ENCODE results near the gene FAM98C. TPM values are rescaled to one million over a fixed set of nuclear protein-coding genes. Genes with fewer than 3 reads are reported as not detected.

FAM98C gene
- polyA plus RNA-seq, 1 donor (not counting 4 experiments of a cell fraction or from before 2014, with no cell fraction given), result 5.8 TPM

DNA sequence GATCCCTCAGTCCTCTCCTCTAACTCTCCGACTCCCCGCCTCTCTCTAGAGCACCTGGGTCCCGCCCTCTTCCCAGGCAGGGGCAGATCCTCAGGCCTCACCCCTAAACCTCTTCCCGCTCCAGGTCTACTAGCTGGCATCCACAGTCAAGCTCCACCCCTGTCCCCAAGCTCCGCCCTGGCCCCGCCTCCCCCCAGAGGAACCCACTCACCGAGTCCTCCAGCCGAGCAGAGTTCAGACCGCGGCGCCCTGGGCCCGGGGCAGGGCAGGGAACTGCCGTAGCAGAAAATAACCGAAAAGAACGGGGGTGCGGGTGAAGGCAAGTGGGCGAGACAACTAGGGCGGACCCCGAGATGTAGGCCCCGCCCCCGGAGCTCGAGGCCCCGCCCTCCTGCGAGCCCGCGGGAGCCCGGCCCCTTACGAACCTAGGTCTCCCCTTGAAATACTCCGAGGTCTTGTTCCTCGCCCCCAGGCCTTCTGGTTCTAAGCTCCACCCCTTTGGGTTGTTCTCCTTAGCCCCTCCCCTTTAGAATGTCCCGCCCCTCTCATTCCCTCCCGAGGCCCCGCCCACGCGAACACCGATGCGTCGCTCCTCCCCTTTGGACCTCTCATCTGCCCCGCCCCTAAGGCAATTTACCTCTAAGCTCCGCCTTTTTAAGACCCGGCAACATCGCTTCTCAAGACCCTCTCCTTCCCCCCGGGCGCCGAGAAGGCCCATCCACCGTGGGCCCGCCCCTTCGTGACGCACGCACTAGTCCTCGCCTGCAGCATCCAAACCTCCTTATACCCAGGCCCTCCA, 15.1 kb upstream of the FAM98C start, which contains the start of gene GGN:
GGN (minus strand) TSS at position 485 of the 799 bp plus-strand sequence. CDS start 773 bp downstream, outside the sequence.
- no peaks in the 10 kb centered on the region for H3K27me3 ChIP-seq (ENCODE audit: control insufficient read depth, extremely low read depth, insufficient read depth, low read length)
- no peaks in the 10 kb centered on the region for H3K9me3 ChIP-seq (ENCODE audit: control insufficient read depth, low read depth, low read length)
- peaks cover 7% of the 10 kb centered on the region for H4K20me1 ChIP-seq (ENCODE audit: control insufficient read depth, extremely low read depth, insufficient read depth, low read length)
- FAIRE-seq (peak; percentile 90), DNase-seq (ENCODE audit: low read depth, low spot score) (peak; percentile 96)
- peak within 1 kb of the TSS; percentile 71 for H3K9ac ChIP-seq (ENCODE audit: control insufficient read depth, extremely low read depth, insufficient read depth, low read length)
- peaks cover 4% of the 10 kb centered on the region for H3K79me2 ChIP-seq (ENCODE audit: control insufficient read depth, insufficient read depth, low read length)
- peaks cover 8 to 19% of the 10 kb centered on the region in 2 experiments for H3K36me3 ChIP-seq (ENCODE audit: control insufficient read depth in 2 of 2, extremely low read depth in 1 of 2, insufficient read depth in 2 of 2, low read length in 2 of 2)
- peaks cover 19% of the 10 kb centered on the region for H3K4me1 ChIP-seq (ENCODE audit: control insufficient read depth, extremely low read depth, insufficient read depth, low read length)
- H2AFZ ChIP-seq (ENCODE audit: control insufficient read depth, low read length), result peak within 1 kb of the TSS; percentile 70
- peak within 1 kb of the TSS; percentile 67 to 88 (median 74) for H3K4me3 ChIP-seq (ENCODE audit: control insufficient read depth in 2 of 3, extremely low read depth in 1 of 3, insufficient read depth in 2 of 3, low read depth in 1 of 3, low read length in 3 of 3)
- dilution Hi-C loops (cut with MboI; ENCODE audit: extremely low pct_ligation_motif_present, low sequenced_read_pairs), result no loop called here
- TF ChIP-seq, protein P1, sequence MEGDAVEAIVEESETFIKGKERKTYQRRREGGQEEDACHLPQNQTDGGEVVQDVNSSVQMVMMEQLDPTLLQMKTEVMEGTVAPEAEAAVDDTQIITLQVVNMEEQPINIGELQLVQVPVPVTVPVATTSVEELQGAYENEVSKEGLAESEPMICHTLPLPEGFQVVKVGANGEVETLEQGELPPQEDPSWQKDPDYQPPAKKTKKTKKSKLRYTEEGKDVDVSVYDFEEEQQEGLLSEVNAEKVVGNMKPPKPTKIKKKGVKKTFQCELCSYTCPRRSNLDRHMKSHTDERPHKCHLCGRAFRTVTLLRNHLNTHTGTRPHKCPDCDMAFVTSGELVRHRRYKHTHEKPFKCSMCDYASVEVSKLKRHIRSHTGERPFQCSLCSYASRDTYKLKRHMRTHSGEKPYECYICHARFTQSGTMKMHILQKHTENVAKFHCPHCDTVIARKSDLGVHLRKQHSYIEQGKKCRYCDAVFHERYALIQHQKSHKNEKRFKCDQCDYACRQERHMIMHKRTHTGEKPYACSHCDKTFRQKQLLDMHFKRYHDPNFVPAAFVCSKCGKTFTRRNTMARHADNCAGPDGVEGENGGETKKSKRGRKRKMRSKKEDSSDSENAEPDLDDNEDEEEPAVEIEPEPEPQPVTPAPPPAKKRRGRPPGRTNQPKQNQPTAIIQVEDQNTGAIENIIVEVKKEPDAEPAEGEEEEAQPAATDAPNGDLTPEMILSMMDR (optimal IDR thresholded peaks at IDR 0.05 in 1 of 3, IDR thresholded peaks at IDR 0.05 in 1 of 3, conservative IDR thresholded peaks at IDR 0.05 in 1 of 3; ENCODE audit: extremely low read depth in 1 of 3, insufficient read depth in 2 of 3, low read length in 3 of 3), result no peak
- no peak for TF ChIP-seq EZH2 (IDR thresholded peaks at IDR 0.05; ENCODE audit: low read length)
- H3K9me1 ChIP-seq (ENCODE audit: control insufficient read depth, extremely low read depth, insufficient read depth, low read length), result peaks cover 2% of the 10 kb centered on the region
- peak within 1 kb of the TSS; percentile 95 for H3K4me2 ChIP-seq (ENCODE audit: control insufficient read depth, extremely low read depth, insufficient read depth, low read depth, low read length)
- H3K27ac ChIP-seq (ENCODE audit: control insufficient read depth, insufficient read depth, low read length), result peak within 1 kb of the TSS; percentile 61

DNA sequence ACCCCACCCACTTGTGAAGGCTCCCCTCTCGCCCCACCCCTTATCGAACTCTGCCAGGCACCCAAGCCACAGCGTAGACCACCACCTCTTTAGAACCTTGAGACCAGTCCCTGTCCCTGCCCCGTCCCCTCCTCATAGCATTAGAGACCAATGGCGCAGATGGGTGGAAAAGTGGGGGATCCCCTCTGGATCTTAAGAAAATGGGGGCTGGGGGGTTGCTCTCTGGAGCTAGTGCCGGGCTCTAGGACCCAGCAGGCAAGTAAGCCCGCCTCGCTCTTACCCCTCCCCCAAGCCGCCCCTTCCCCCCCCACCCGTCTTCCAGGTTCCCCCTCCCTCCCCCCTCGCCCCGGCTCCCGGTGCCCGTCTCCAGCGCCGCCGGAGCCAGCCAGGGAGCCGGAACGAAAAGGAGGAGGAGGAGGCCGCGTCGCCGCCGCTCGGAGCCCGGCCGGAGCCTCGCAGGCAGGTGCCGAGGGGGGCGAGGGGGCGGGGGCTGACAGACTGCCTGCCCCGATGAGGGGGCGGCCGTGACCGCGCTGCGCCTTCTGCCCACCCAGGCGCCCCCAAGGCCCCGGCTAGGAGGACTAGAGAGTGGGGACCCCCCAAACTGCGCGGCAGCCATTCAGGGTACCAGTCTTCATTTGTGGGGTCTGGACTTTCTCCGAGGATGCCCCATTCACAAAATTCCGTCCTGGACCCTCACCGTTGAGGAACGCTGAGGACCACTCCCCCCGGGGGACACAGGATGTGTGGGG, 14.4 kb upstream of the FAM98C start, which contains the start of gene SPRED3:
SPRED3 (plus strand) TSS at position 349 of the 752 bp plus-strand sequence. CDS start 1,606 bp downstream, outside the sequence.
- Histone ChIP-seq H4K20me1 (ENCODE audit: control insufficient read depth, extremely low read depth, insufficient read depth, low read length) (peaks cover 7% of the 10 kb centered on the region), H3K79me2 (ENCODE audit: control insufficient read depth, insufficient read depth, low read length) (peaks cover 4% of the 10 kb centered on the region), H3K4me2 (ENCODE audit: control insufficient read depth, extremely low read depth, insufficient read depth, low read depth, low read length) (peak within 1 kb of the TSS; percentile 95), H3K9me3 (ENCODE audit: control insufficient read depth, low read depth, low read length) (no peaks in the 10 kb centered on the region), H3K36me3 (ENCODE audit: control insufficient read depth in 2 of 2, extremely low read depth in 1 of 2, insufficient read depth in 2 of 2, low read length in 2 of 2) (peaks cover 7 to 12% of the 10 kb centered on the region in 2 experiments), H3K9ac (ENCODE audit: control insufficient read depth, extremely low read depth, insufficient read depth, low read length) (peak within 1 kb of the TSS; percentile 71), H3K27ac (ENCODE audit: control insufficient read depth, insufficient read depth, low read length) (peak within 1 kb of the TSS; percentile 61), H3K4me3 (ENCODE audit: control insufficient read depth in 2 of 3, extremely low read depth in 1 of 3, insufficient read depth in 2 of 3, low read depth in 1 of 3, low read length in 3 of 3) (peak within 1 kb of the TSS; percentile 67 to 88 (median 74)), H3K4me1 (ENCODE audit: control insufficient read depth, extremely low read depth, insufficient read depth, low read length) (peaks cover 16% of the 10 kb centered on the region), H2AFZ (ENCODE audit: control insufficient read depth, low read length) (peak within 1 kb of the TSS; percentile 70), H3K27me3 (ENCODE audit: control insufficient read depth, extremely low read depth, insufficient read depth, low read length) (no peaks in the 10 kb centered on the region), H3K9me1 (ENCODE audit: control insufficient read depth, extremely low read depth, insufficient read depth, low read length) (peaks cover 2% of the 10 kb centered on the region)
- FAIRE-seq (no peak), DNase-seq (ENCODE audit: low read depth, low spot score) (no peak)
- no peak for TF ChIP-seq EZH2 (IDR thresholded peaks at IDR 0.05; ENCODE audit: low read length)
- TF ChIP-seq, protein P1 (optimal IDR thresholded peaks at IDR 0.05 in 1 of 3, IDR thresholded peaks at IDR 0.05 in 1 of 3, conservative IDR thresholded peaks at IDR 0.05 in 1 of 3; ENCODE audit: extremely low read depth in 1 of 3, insufficient read depth in 2 of 3, low read length in 3 of 3), result no peak
- dilution Hi-C loops (cut with MboI; ENCODE audit: extremely low pct_ligation_motif_present, low sequenced_read_pairs), result no loop called here

All from keratinocyte (primary cell).